Measurements from ENCODE around the gene AKAP13.

GRCh38 chr15:85779249-85779648 lies 398.8 kb downstream of the AKAP13 start:
- TF ChIP-seq REST (IDR thresholded peaks at IDR 0.05; ENCODE audit: borderline replicate concordance): no peak
- TF ChIP-seq CTCF (IDR thresholded peaks at IDR 0.05; ENCODE audit: poor library complexity, severe bottlenecking): no peak
- TF ChIP-seq RAD21 (conservative IDR thresholded peaks at IDR 0.05): no peak
- TF ChIP-seq EP300 (conservative IDR thresholded peaks at IDR 0.05; ENCODE audit: poor library complexity, severe bottlenecking): no peak
- TF ChIP-seq EZH2 (IDR thresholded peaks at IDR 0.05; ENCODE audit: borderline replicate concordance, insufficient read depth, low read length, poor library complexity, severe bottlenecking): no peak
- TF ChIP-seq POLR2AphosphoS5 (IDR thresholded peaks at IDR 0.05): no peak

Data from neural cell (in vitro differentiated cells).